GM21619 (cell line): ENCODE measurements around the gene RIPPLY3.
"Not testable (repeated sequence)": the region's sequence is repeated elsewhere in the genome, so short reads cannot be mapped to it uniquely, and the experiment has no call there.

Experiments
- ATAC-seq: cut with Tn5 transposase; IDR thresholded peaks from one replicate; pipeline ENCODE4 v1.9.1; 2021; ENCODE audit not compliant: unreplicated experiment

Gene RIPPLY3

DNA sequence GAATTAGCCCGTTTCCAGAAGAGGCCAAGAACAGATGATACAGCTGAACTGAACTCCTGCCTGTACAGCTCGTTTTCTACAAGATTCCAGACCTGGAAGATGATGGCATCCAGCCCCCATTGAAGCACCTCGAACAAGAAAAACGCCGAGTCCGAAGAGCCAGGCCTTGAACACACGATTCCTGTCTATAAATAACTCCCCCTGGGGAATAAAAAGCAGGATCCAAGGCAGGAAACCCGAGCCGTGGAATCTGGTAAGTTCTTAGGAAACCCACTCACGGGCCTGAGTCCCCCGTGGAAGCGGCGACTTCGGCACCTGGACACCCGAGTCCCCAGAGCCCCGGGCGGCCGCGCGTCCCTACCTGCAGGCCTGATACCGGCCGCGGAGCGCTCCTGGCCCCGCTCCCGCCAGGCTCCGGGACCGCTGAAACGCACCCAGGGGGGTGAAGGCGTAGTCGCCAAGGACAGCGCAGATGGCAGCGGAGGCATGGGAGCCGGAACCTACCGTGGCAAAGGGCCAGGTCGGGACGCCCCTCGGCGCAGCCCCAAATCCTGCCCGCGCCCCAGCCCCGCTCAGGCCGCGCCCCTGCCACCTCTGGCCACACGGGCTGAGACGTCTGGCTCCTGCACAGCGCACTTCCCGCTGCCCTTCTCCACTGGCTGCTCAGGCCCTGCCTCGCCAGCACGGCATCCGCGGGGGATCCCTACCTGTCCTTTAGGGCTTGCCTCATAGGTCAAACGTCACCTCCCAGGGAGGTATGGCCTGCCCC lies 26.0 kb upstream of the RIPPLY3 start:
- peak; percentile 35 for ATAC-seq

DNA sequence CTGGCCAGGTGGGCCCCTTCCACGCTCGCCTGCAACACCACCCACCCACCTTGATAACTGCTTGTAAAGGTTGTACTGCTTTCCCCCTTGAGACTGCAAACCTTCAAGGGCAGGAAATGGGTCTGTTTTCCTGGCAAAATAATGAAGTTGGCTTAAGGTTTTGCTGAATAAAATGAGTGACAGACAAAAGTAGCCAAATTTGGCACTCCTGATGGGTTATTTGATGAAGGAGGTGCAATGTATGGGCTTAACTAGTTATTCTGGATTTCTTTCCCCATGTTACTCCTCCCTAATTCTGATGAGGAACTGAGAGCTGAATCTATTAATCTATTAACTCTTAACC lies 25.5 kb upstream of the RIPPLY3 start:
- ATAC-seq = no peak

DNA sequence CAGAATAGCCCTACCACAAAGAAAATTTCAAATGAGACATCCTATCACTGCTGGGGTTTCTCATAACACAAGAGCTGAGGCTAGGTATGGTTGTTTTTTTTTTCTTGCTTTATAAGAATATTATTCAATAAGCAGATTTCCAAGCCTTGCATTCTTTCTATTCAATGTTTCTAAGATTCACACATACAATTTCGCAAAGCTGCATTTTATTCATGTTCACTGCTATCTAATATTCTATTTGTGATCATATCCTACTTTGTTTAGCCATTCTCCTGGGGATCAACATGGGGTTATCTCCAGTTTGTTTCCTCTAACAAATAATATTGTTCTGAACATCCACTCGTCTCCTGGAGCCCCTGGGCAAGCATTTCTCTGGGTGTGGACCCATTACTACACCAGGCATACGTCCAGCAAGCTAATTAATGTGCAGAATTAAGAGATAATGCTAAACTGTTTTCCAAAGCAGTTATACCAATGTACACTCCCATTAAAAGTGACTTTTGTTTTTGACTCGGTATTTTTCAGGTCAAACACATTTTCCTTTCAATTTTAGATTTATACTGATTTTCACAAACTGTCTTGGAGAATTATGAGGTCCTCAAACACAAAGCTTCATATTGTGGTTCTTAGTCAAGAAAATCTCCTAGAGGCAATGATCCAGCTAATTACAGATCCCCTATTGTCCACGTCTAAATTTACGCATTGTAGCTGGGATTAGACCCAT lies 24.4 kb upstream of the RIPPLY3 start:
- no peak for ATAC-seq

DNA sequence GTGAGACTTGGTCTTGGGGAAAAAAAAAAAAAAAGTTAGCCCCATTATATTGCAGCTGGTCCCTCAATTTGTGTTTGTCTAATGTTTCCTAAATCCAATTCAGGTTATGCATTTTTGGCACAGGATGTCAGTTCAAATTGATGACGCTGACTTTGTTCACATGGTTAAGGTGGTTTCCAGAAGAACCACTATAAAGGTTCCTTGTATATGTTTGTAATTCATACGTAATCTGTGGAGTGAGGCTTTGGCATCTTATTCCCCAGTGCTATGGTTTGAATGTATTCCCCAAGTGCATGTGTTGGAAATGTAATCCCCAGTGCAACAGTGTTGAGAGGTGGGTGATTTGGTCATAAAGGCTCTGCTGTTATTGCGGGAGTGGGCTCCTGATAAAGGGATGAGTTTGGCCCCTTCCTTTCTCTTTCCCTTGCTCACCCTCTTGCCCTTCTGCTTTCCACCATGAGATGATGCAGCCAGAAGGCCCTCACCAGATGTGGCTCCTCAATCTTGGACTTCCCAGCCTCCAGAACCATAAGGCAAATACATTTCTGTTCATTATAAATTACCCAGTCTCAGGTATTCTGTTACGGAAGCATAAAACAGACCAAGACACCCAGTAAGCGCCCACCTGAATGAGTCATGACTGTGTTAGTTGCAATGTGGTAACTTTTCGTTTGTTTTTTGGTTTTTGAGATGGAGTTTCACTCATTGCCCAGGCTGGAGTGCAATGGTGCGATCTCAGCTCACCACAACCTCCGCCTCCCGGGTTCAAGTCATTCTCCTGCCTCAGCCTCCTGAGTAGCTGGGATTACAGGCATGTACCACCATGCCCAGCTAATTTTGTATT lies 20.5 kb upstream of the RIPPLY3 start:
- ATAC-seq = no peak

DNA sequence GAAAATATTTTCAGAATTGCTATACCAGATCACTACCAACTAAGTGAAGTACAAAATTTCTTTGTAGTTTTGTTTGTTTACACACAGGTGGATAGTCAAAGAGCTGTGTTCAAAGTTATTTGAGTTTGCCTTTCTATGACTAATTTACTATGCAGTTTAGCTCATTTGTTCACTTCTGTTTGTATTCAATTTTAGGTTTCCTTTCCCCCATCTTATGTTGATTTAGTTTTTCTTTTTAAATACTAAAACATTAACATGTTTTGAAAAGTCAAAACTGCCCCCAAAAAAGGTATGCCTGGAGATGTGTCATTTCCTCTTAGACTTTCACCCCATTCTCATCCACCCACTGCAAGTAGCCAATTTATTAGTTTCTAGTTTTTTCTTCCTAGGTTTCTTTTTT lies 18.7 kb upstream of the RIPPLY3 start:
- no peak for ATAC-seq

DNA sequence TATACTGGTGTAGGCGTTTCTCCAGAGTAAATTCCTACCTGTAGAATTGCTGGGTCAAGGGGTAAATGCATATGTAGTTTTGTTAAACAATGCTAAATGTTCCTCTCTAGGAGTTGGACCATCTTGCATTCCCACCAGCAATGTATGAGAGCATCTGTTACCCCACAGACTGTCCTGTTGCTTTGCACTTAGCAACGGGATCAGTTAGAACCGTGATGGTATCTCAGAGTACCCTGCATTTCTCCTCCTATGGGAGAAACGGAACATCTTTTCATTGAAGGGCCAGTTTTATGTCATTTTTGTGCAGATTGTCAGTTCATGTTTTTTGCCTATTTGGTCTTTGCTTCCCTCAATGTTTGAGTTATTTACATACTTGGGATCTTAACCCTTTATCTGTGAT lies 18.0 kb upstream of the RIPPLY3 start:
- ATAC-seq = no peak

DNA sequence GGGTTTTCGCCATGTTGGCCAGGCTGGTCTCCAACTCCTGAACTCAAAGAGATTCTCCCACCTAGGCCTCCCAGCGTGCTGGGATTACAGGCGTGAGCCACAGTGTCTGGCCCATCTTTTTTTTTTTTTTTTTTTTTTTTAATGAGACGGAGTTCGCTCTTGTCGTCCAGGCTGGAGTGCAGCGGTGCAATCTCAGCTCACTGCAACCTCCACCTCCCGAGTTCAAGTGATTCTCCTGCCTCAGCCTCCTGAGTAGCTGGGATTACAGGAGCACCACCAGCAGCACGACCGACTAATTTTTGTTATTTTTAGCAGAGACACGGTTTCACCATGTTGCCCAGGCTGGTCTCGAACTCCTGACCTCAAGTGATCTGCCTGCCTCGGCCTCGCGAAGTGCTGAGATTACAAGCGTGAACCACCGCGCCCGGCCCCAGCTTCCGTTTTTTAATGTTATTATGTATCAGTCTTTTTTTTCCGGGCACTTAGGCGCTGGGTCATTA lies 17.3 kb upstream of the RIPPLY3 start:
- not testable (repeated sequence) for ATAC-seq

DNA sequence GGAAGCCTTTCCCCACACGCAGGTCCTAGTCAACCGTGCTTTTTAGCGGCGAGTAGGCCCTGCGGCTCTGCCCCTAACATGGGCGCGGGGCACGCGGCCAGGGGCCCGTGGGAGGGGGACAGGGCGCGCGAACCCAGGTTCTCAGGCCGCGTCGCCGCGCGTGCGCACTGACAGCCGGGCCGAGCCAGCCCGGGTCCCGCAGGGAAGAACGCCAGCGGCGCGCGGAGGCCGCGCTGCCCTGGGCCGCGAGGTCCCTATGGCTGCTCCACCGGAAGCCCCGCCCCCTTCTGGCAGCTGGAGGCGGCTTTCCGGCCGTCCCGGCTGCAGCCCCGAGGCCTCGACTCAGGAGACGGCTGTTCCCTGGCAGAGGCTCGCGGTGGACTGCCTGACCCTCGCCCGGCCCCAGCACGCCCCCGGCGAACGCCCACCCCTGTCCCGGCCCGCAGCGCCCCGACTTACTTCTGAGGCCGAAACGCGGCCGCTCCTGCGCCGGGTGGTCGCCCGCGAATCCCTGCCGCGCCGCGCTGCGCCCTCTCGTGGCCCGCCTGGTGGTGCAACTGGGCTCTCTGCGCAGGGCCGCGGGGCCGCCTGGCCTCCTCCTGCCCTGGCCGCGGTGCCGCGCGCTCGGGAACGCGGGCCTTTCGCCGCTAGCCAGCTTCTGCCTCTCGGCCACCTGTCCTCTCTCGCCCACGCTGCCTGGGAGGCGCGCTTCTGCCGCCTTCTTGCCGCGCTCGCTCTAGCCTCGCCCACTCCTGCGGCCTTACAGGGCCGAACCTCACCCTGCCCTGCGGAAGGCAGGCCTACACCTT lies 16.6 kb upstream of the RIPPLY3 start:
- ATAC-seq = peak; percentile 90

DNA sequence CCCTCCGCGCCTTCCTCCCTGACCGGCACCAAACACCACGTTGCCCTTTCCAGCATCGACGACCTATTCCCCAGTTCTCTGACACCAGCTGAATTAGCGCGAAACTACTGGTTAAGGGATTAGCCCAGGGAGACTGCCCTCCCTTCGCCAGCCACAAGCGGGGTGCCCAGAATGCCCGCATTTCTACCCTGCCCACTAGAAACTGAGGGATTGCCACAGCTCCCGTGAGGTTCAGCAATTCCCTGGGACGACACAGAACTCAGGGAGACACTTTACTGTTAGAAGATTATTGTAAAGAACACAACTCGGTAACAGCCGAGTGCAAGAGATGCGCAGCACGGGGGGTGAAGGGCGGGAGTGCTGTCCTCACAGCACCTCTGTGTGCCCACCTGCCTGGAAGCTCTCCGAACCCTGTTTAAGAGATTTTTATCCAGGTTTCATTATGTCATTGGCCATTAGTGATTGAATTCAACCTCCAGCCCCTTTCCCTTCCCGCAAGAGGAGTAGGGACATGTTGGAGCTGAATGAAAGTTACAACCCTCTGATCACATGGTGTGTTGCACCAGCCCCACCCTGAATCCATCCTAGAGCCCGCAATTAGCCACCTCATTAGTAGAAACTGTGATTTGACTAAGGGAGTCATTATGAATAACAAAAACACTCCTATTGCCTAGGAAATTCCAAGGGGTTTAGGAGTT lies 15.8 kb upstream of the RIPPLY3 start:
- ATAC-seq = no peak

DNA sequence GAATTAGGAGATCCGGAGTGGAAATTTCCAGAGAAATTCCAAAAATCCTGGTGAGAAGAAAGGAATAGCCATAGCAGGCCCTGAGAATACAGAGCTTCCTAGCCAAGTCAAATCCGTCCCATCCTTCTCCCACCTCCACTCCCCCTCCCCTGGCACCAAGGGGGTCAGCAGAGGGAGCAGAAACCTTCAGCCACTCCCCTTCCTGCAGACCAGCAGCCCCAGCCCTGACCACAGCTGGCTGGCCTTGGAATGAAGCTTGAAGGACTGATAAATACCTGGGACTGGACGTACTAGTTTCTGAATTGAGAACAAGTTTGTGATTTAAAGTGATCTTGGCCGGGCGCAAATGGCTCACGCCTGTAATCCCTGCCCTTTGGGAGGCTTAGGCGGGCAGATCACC lies 13.8 kb upstream of the RIPPLY3 start:
- ATAC-seq = no peak

DNA sequence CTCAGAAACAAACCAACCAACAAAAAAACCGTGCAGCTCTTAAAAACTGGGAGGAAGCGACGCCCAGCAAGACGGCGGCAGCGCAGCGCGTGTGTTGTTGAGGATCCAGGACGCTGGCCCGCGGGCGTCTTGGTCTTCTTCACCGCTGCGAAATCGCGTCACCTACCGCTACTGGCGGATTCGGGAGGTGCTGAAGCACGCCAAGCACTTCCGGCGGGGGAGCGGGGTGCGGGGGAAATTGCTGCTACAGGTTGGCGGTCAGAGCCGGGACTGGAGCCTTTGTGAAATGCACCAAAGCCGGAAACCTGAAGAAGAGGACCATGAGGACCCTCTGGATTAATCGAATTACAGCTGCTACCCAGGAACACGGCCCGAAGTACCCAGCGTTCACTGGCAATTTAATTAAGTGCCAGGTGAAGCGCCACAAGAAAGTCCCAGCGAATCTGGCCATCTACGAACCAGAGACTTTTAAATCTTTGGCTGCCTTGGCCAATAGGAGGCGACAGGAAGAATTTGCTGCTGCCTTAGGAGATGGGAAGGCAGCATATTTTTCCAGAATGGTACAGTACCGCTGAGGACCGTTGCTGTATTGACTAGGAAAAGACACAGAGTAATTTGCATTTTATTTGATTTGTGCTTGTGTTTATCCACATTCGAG lies 11.9 kb upstream of the RIPPLY3 start:
- ATAC-seq = no peak

DNA sequence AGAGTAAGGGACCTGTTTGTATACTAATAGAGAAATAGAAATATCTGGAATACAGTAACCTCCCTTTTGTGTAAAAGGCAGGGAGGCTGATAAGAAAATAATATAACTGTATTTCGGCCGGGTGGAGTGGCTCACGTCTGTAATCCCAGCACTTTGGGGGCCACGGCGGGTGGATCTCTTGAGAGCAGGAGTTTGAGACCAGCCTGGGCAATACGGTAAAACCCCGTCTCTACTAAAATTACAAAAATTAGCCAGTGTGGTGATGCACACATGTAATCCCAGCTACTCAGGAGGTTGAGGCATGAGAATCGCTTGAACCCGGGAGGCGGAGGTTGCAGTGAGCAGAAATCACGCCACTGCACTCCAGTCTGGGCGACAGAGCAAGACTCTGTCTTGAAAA lies 11.2 kb upstream of the RIPPLY3 start:
- ATAC-seq = not testable (repeated sequence)

DNA sequence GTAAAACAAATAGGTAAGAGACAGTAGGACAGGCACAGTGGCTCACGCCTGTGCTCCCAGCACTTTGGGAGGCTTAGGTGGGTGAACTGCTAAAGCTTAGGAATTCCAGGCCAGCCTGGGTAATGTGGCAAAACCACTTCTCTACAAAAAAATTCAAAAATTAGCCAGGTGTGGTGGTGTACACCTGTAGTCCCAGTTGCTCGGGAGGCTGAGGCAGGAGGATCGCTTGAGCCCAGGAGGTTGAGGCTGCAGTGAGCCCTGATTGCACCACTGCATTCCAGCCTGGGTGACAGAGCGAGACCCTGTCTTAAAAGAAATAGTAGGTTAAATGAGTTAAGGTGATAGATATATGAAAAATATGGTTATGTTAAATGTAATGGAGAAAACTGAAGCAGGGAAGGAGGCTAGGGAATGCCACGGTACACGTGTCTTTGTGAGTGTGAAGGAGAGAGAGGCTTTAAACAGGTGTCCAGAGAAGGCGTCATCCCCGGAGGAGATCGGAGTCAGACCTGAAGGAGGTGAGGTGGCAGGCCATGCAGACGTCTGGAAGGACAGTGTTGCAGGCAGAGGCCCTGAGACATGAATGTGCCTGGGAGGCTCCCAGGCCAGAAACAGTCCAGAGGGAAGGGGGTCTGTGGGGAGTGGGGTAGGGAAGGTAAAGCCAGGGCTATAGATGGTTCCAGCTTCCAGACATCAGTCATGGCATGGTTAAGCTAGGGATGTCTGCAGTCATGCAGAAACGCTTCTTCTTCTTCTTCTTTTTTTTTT lies 7.2 kb upstream of the RIPPLY3 start:
- no peak for ATAC-seq

DNA sequence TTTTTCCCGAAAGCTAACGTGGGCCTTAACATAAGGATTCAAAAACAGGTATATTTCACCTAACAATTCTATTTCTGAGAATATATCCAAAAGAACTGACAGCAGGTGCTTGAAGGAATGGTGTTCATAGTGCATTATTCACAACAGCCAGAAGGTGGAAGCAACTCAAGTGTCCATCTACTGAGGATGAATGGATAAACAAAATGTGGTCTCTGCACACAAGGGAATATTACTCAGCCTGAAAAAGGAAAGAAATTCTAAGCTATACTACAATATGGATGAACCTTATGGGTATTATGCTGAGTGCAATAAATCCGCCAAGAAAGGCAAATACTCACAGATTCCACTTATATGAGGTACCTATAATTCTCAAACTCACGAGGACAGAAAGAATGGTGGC lies 6.1 kb upstream of the RIPPLY3 start:
- no peak for ATAC-seq

DNA sequence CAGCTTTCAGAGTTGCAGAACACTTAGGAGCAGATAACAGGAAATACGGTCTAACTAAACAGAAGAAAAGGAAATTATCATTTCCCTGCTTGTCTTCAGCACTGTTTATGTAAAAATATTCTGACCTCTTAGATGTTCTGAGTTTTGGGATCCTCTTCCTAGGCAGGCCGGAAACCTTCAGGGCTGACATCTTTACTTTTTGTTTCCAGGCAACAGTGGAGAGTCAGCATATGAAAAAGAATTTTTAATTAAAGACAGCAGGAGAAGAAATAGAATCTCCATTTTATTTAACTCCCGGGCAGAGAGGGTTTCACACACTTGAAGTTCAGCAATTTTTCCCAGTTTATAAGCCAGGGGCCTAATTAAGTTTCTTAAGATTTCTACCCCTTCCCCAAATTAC lies 5.1 kb upstream of the RIPPLY3 start:
- ATAC-seq = no peak

DNA sequence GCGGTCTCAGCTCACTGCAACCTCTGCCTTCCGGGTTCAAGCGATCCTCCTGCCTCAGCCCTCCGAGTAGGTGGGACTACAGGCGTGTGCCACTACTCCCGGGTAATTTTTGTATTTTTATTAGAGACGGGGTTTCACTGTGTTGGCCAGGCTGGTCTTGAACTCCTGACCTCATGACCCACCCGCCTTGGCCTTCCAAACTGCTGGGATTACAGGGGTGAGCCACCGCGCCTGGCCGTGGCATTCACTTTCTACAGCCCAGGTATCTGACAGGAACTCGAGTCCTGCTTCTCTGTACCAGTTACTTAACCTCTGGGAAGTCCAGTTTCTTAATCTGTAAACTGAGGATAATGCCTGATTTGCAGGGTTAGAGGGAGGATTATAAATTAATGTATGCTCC lies 3.7 kb upstream of the RIPPLY3 start:
- ATAC-seq = not testable (repeated sequence)

DNA sequence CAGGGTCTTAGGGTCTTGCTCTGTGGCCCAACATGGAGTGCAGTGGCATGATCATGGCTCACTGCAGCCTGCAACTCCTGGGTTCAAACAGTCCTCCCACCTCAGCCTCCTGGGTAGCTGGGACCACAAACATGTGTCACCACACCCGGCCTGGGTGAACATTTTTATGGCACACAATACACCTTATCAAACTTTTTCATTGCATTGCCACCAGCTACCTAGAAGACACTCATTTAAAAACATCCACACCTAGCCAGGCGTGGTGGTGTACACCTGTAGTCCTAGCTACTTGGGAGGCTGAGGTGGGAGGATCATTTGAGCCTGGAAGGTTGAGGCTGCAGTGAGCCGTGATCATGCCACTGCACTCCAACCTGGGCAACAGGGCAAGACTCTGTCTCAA lies 2.6 kb upstream of the RIPPLY3 start:
- ATAC-seq = not testable (repeated sequence)

DNA sequence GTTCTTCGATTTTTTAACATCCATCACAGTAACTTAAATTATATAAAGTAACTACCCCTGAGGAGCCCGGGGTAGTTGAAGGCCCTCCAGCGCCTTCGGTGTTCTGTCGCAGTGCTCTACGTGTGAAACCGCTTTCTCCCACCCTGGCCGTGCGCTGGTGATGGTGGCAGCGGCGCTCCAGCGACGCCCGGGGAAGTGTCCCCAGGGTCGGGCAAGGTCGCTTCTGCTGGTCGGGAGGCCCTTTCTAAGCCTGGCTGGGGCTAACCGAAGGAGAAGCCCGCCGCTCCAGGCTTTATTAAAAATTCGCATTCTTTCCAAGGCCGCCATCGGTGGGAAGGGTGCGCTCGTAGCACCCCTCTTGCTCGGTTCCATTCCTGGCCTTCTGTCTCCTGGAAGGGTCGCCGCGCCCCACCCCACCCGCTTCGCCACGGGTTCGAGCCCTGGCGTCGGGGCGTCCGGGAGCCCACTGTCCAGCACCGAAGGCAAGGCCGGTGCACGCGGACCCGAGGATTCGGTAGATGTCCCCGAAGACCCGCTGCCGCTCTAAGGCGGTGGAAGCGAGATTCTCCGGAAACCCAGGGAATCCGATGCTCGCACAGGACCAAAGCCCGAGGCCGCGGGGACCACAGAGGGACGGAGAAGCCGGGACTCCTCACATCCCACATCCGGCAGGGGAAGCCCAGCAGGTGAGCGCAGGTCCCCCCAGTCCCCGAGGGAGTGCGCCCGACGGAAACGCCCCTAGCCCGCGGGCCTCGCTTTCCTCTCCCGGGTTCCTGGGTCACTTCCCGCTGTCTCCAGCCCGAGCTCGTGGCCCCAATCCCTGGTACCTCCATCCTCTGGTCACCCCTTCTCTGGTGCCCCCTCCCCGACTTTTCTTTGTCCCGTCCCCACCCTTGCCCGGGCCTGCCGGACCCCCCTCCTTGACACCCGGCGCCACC lies 685 bp upstream of the RIPPLY3 start:
- ATAC-seq = no peak
